ENCODE measurements around the gene CYP8B1. TPM values are rescaled to one million over a fixed set of nuclear protein-coding genes. Genes with fewer than 3 reads are reported as not detected.

CYP8B1 gene
- total RNA-seq, 1 experiment from 2014 or later = not detected

- CTCF ChIA-PET = no interaction called here
Measured at GRCh38 chr3:42902257-42902656, 26.6 kb upstream of the CYP8B1 start.

GRCh38 chr3:42901073-42901415, 25.4 kb upstream of the CYP8B1 start:
- no peaks in the 10 kb centered on the region for H3K9me2 ChIP-seq (ENCODE audit: insufficient read depth)
- H3F3A ChIP-seq (ENCODE audit: insufficient read depth, low read depth) = peaks cover 25% of the 10 kb centered on the region; the same call in 1 of the 2 replicates
- CTCF ChIA-PET = interaction anchor here (0.5 kb wide), 1 partner anchor 1724 kb away, joined by 3 read pairs; no protein-coding TSS in a partner anchor
- no peaks in the 10 kb centered on the region for H3K79me2 ChIP-seq (ENCODE audit: low read depth)
- no peaks in the 10 kb centered on the region for H3K27me3 ChIP-seq (ENCODE audit: insufficient read depth, low read depth)
- H3K9me3 ChIP-seq (ENCODE audit: insufficient read depth, low read depth) = peaks cover 4% of the 10 kb centered on the region; the same call in 1 of the 2 replicates
- peak overlapping the region; percentile 59 for H3K4me2 ChIP-seq
- TF ChIP-seq EZH2 (IDR thresholded peaks at IDR 0.05; ENCODE audit: low read depth) (no peak), CTCF (conservative IDR thresholded peaks at IDR 0.05) (no peak)
- peak; percentile 49 to 74 for DNase-seq
- H3K4me3 ChIP-seq = peak overlapping the region; percentile 37; the same call in 1 of the 2 replicates
- no TSS peak for BruUV-seq (replicated peaks)
- peak overlapping the region; percentile 68 for H3K27ac ChIP-seq
- POLR2A ChIA-PET (ENCODE audit: unreplicated experiment) = no interaction called here
- intact Hi-C loops (cut with micrococcal nuclease; ENCODE audit: unreplicated experiment) = no loop called here
- no peaks in the 10 kb centered on the region for H4K20me1 ChIP-seq (ENCODE audit: insufficient read depth)
- peaks cover 43% of the 10 kb centered on the region for H3K4me1 ChIP-seq (replicated peaks; ENCODE audit: insufficient read depth)
- H3K36me3 ChIP-seq (ENCODE audit: low read depth) = no peaks in the 10 kb centered on the region
- no peak overlapping the region; the same call in 1 of the 2 replicates for H2AFZ ChIP-seq

More at GRCh38 chr3:42902257-42902656, 26.6 kb upstream of the CYP8B1 start:
- Histone ChIP-seq H3K27ac (peak overlapping the region; percentile 68), H2AFZ (no peak overlapping the region), H3K9me2 (ENCODE audit: insufficient read depth) (no peaks in the 10 kb centered on the region), H3K4me1 (replicated peaks; ENCODE audit: insufficient read depth) (peaks cover 43% of the 10 kb centered on the region), H3K27me3 (ENCODE audit: insufficient read depth, low read depth) (no peaks in the 10 kb centered on the region), H3K79me2 (ENCODE audit: low read depth) (no peaks in the 10 kb centered on the region), H3K4me3 (no peak overlapping the region), H3K36me3 (ENCODE audit: low read depth) (no peaks in the 10 kb centered on the region), H3F3A (ENCODE audit: insufficient read depth, low read depth) (peaks cover 25% of the 10 kb centered on the region; the same call in 1 of the 2 replicates), H3K4me2 (no peak overlapping the region), H4K20me1 (ENCODE audit: insufficient read depth) (no peaks in the 10 kb centered on the region), H3K9me3 (ENCODE audit: insufficient read depth, low read depth) (peaks cover 4% of the 10 kb centered on the region; the same call in 1 of the 2 replicates)
- BruUV-seq (replicated peaks) = no TSS peak
- POLR2A ChIA-PET (ENCODE audit: unreplicated experiment) = no interaction called here
- TF ChIP-seq EZH2 (IDR thresholded peaks at IDR 0.05; ENCODE audit: low read depth) = no peak
- no peak for DNase-seq
- intact Hi-C loops (cut with micrococcal nuclease; ENCODE audit: unreplicated experiment) = no loop called here

GRCh38 chr3:42900226-42901072, 24.8 kb upstream of the CYP8B1 start:
- TF ChIP-seq EZH2 (IDR thresholded peaks at IDR 0.05; ENCODE audit: low read depth) (no peak), CTCF (conservative IDR thresholded peaks at IDR 0.05) (no peak)
- no peak overlapping the region; the same call in 1 of the 2 replicates for H2AFZ ChIP-seq
- DNase-seq = peak; percentile 37 to 90
- CTCF ChIA-PET = no interaction called here
- no peaks in the 10 kb centered on the region for H3K27me3 ChIP-seq (ENCODE audit: insufficient read depth, low read depth)
- POLR2A ChIA-PET (ENCODE audit: unreplicated experiment) = no interaction called here
- no peaks in the 10 kb centered on the region for H3K79me2 ChIP-seq (ENCODE audit: low read depth)
- H3F3A ChIP-seq (ENCODE audit: insufficient read depth, low read depth) = peaks cover 25% of the 10 kb centered on the region; the same call in 1 of the 2 replicates
- peaks cover 4% of the 10 kb centered on the region; the same call in 1 of the 2 replicates for H3K9me3 ChIP-seq (ENCODE audit: insufficient read depth, low read depth)
- H4K20me1 ChIP-seq (ENCODE audit: insufficient read depth) = no peaks in the 10 kb centered on the region
- H3K9me2 ChIP-seq (ENCODE audit: insufficient read depth) = no peaks in the 10 kb centered on the region
- peak overlapping the region; percentile 59 for H3K4me2 ChIP-seq
- H3K36me3 ChIP-seq (ENCODE audit: low read depth) = no peaks in the 10 kb centered on the region
- H3K4me1 ChIP-seq (replicated peaks; ENCODE audit: insufficient read depth) = peaks cover 43% of the 10 kb centered on the region
- H3K27ac ChIP-seq = peak overlapping the region; percentile 68
- TSS peak; percentile 30 for BruUV-seq (replicated peaks)
- intact Hi-C loops (cut with micrococcal nuclease; ENCODE audit: unreplicated experiment) = no loop called here
- H3K4me3 ChIP-seq = peak overlapping the region; percentile 37; the same call in 1 of the 2 replicates

Data from PC-9 (cell line).